DMS53 (cell line): ENCODE results near the gene PPT2.

Source experiments
- DNase-seq: peaks from one replicate; lab custom pipeline; 2025; lab: John Stamatoyannopoulos, UW

PPT2 gene

GRCh38 chr6:32153564-32154513, at the start of gene PPT2:
TSS of gene PPT2 (plus strand) at chr6:32154141. CDS start at chr6:32154595, 454 bp downstream.
- peak; percentile 90 for DNase-seq

- DNase-seq = no peak
These were observed 48.5 kb upstream of the PPT2 start for GRCh38 chr6:32105433-32105832.

GRCh38 chr6:32107406-32107805, 46.5 kb upstream of the PPT2 start:
- no peak for DNase-seq

- no peak for DNase-seq
These were observed 45.8 kb upstream of the PPT2 start for GRCh38 chr6:32108094-32108627.

GRCh38 chr6:32108727-32109113, 45.2 kb upstream of the PPT2 start:
- no peak for DNase-seq

GRCh38 chr6:32109114-32109764, 44.7 kb upstream of the PPT2 start, which contains the start of gene TNXB:
TSS of gene TNXB (minus strand) at chr6:32109338. CDS start at chr6:32098198, 11,140 bp downstream.
- DNase-seq = peak; percentile 45

- DNase-seq = no peak
These were observed 44.2 kb upstream of the PPT2 start for GRCh38 chr6:32109765-32110160.

- peak; percentile 39 for DNase-seq
These were observed 43.3 kb upstream of the PPT2 start for GRCh38 chr6:32110632-32111031.

GRCh38 chr6:32111424-32112066, 42.4 kb upstream of the PPT2 start:
- DNase-seq = no peak

- DNase-seq = no peak
These were observed 41.4 kb upstream of the PPT2 start for GRCh38 chr6:32112431-32112980.

GRCh38 chr6:32113386-32114352, 40.3 kb upstream of the PPT2 start:
- peak; percentile 77 for DNase-seq

GRCh38 chr6:32114796-32115195, 39.1 kb upstream of the PPT2 start:
- no peak for DNase-seq

- DNase-seq = no peak
These were observed 38.3 kb upstream of the PPT2 start for GRCh38 chr6:32115623-32116022.

- peak; percentile 28 for DNase-seq
These were observed 37.3 kb upstream of the PPT2 start for GRCh38 chr6:32116674-32117073.

- no peak for DNase-seq
These were observed 36.5 kb upstream of the PPT2 start for GRCh38 chr6:32117461-32117860.

GRCh38 chr6:32118782-32119628, 34.9 kb upstream of the PPT2 start:
- DNase-seq = peak; percentile 92

GRCh38 chr6:32120573-32121059, 33.3 kb upstream of the PPT2 start:
- DNase-seq = no peak

- no peak for DNase-seq
These were observed 30.3 kb upstream of the PPT2 start for GRCh38 chr6:32123681-32124080.

GRCh38 chr6:32126880-32127279, 27.1 kb upstream of the PPT2 start:
- DNase-seq = no peak

GRCh38 chr6:32127409-32127716, 26.6 kb upstream of the PPT2 start:
- DNase-seq = no peak
